ENCODE measurements around the gene ZNF367.

ZNF367 gene

DNA sequence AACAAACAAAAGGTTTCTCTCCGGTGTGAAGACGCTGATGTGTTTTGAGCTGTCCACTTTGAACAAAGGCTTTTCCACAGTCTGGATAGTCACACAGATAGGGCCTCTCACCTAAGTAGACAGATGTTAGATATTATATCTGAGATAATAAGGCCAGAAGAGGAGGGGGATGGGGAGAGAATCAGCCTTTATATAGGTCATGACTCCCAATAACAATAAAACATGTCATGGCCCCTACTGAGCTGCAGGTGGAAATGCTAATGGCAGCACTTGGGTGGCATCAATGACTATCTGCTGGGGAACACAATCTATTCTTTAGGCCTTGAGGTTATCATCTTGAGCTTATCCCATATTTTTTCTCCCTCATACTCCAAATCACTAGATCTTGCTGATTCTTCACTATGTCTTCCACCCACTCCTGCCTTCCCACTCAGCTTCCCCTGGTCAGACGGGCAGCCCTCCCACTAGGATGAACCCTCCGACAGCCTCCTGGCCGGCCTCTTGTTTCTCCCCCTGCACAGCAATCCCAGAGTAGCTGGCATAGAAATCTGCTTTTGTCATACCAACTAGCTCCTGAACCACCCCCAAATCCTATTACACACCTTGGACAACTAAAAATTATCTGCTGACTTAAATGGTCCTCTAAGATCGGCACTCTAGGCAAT, 23.2 kb downstream of the ZNF367 start:
- H3K4me2 ChIP-seq (ENCODE audit: low read length) = no peak overlapping the region
- no peaks in the 10 kb centered on the region for H3K4me1 ChIP-seq (ENCODE audit: control insufficient read depth, insufficient read depth, low read length)
- H3K36me3 ChIP-seq (ENCODE audit: insufficient read depth, low read length) = peaks cover 3% of the 10 kb centered on the region
- H3K9ac ChIP-seq (ENCODE audit: low read depth, low read length) = no peak overlapping the region
- H3K27me3 ChIP-seq (ENCODE audit: control insufficient read depth, insufficient read depth, low read length) = no peaks in the 10 kb centered on the region
- H3K9me3 ChIP-seq (replicated peaks; ENCODE audit: low read length) = no peaks in the 10 kb centered on the region
- H3K4me3 ChIP-seq (ENCODE audit: low read length) = no peak overlapping the region

DNA sequence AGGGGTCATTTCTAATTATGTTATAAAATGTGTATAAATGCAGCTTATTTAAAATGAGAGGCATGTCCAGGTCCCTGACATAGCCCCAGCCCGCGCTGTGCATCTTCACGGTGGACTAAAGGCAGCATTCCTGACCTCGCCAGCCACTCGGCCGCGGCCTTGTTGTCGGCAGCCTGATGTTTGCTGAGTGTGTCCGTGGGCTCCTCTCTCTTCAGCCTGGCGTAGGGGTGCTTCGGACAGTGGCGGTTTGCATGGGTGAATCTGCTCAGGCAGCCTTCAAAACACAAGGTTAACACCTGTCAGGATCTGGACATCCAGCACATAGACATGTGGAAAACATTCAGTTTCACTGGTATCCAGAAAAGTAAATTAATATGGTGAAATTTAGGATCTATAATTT, 25.9 kb downstream of the ZNF367 start:
- peaks cover 3% of the 10 kb centered on the region for H3K36me3 ChIP-seq (ENCODE audit: insufficient read depth, low read length)
- H3K4me2 ChIP-seq (ENCODE audit: low read length) = no peak overlapping the region
- H3K9ac ChIP-seq (ENCODE audit: low read depth, low read length) = no peak overlapping the region
- H3K27me3 ChIP-seq (ENCODE audit: control insufficient read depth, insufficient read depth, low read length) = no peaks in the 10 kb centered on the region
- H3K4me3 ChIP-seq (ENCODE audit: low read length) = no peak overlapping the region
- H3K9me3 ChIP-seq (replicated peaks; ENCODE audit: low read length) = no peaks in the 10 kb centered on the region
- H3K4me1 ChIP-seq (ENCODE audit: control insufficient read depth, insufficient read depth, low read length) = no peaks in the 10 kb centered on the region

GRCh38 chr9:96391021-96391765, 27.0 kb downstream of the ZNF367 start:
- Histone ChIP-seq H3K4me3 (ENCODE audit: low read length) (no peak overlapping the region), H3K4me1 (ENCODE audit: control insufficient read depth, insufficient read depth, low read length) (no peaks in the 10 kb centered on the region), H3K9me3 (replicated peaks; ENCODE audit: low read length) (no peaks in the 10 kb centered on the region), H3K36me3 (ENCODE audit: insufficient read depth, low read length) (peaks cover 3% of the 10 kb centered on the region), H3K27me3 (ENCODE audit: control insufficient read depth, insufficient read depth, low read length) (no peaks in the 10 kb centered on the region), H3K4me2 (ENCODE audit: low read length) (no peak overlapping the region), H3K9ac (ENCODE audit: low read depth, low read length) (no peak overlapping the region)

DNA sequence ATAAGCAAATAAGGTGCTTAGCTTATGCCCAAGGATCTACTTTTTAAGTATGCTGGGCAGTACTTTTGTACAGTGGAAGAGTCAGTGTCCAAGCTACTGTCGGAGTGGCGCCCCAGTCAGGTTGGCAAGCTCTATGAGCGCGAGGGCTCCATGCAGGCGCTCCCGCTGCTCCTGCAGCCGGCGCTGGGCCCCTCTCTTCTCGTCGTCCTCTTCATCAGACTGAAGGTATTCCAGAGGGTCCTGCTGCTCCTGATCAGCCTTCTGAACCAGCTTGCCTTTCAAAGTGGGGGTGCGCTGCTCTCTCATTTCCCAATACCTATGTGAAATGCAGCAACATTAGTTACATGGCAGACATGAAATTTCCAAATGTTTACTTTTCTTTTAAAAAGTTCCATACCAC, 30.0 kb downstream of the ZNF367 start:
- Histone ChIP-seq H3K4me1 (ENCODE audit: control insufficient read depth, insufficient read depth, low read length) (peaks cover 5% of the 10 kb centered on the region), H3K9ac (ENCODE audit: low read depth, low read length) (no peak overlapping the region), H3K4me2 (ENCODE audit: low read length) (no peak overlapping the region), H3K36me3 (ENCODE audit: insufficient read depth, low read length) (peaks cover 3% of the 10 kb centered on the region), H3K27me3 (ENCODE audit: control insufficient read depth, insufficient read depth, low read length) (no peaks in the 10 kb centered on the region), H3K4me3 (ENCODE audit: low read length) (no peak overlapping the region), H3K9me3 (replicated peaks; ENCODE audit: low read length) (no peaks in the 10 kb centered on the region)

- H3K4me3 ChIP-seq (ENCODE audit: low read length) = no peak overlapping the region
- peaks cover 3% of the 10 kb centered on the region for H3K36me3 ChIP-seq (ENCODE audit: insufficient read depth, low read length)
- no peak overlapping the region for H3K9ac ChIP-seq (ENCODE audit: low read depth, low read length)
- H3K4me1 ChIP-seq (ENCODE audit: control insufficient read depth, insufficient read depth, low read length) = peaks cover 11% of the 10 kb centered on the region
- no peaks in the 10 kb centered on the region for H3K9me3 ChIP-seq (replicated peaks; ENCODE audit: low read length)
- no peak overlapping the region for H3K4me2 ChIP-seq (ENCODE audit: low read length)
- H3K27me3 ChIP-seq (ENCODE audit: control insufficient read depth, insufficient read depth, low read length) = no peaks in the 10 kb centered on the region
Measured at GRCh38 chr9:96386157-96386556, 32.0 kb downstream of the ZNF367 start.

- Histone ChIP-seq H3K36me3 (ENCODE audit: insufficient read depth, low read length) (no peaks in the 10 kb centered on the region), H3K27me3 (ENCODE audit: control insufficient read depth, insufficient read depth, low read length) (no peaks in the 10 kb centered on the region), H3K4me1 (ENCODE audit: control insufficient read depth, insufficient read depth, low read length) (peaks cover 11% of the 10 kb centered on the region), H3K4me3 (ENCODE audit: low read length) (peak within 1 kb of the TSS; percentile 71), H3K9ac (ENCODE audit: low read depth, low read length) (peak within 1 kb of the TSS; percentile 87), H3K4me2 (ENCODE audit: low read length) (peak within 1 kb of the TSS; percentile 83), H3K9me3 (replicated peaks; ENCODE audit: low read length) (no peaks in the 10 kb centered on the region)
Measured at GRCh38 chr9:96383165-96383942, 34.8 kb downstream of the ZNF367 start, which contains the start of gene SLC35D2. Gene SLC35D2 (minus strand): TSS chr9:96383711. CDS start chr9:96383634, 77 bp downstream.

- Histone ChIP-seq H3K9me3 (replicated peaks; ENCODE audit: low read length) (no peaks in the 10 kb centered on the region), H3K4me3 (ENCODE audit: low read length) (peak overlapping the region; percentile 71), H3K4me2 (ENCODE audit: low read length) (peak overlapping the region; percentile 83), H3K36me3 (ENCODE audit: insufficient read depth, low read length) (no peaks in the 10 kb centered on the region), H3K4me1 (ENCODE audit: control insufficient read depth, insufficient read depth, low read length) (peaks cover 12% of the 10 kb centered on the region), H3K27me3 (ENCODE audit: control insufficient read depth, insufficient read depth, low read length) (no peaks in the 10 kb centered on the region), H3K9ac (ENCODE audit: low read depth, low read length) (peak overlapping the region; percentile 87)
Measured at GRCh38 chr9:96382839-96383164, 35.4 kb downstream of the ZNF367 start.

DNA sequence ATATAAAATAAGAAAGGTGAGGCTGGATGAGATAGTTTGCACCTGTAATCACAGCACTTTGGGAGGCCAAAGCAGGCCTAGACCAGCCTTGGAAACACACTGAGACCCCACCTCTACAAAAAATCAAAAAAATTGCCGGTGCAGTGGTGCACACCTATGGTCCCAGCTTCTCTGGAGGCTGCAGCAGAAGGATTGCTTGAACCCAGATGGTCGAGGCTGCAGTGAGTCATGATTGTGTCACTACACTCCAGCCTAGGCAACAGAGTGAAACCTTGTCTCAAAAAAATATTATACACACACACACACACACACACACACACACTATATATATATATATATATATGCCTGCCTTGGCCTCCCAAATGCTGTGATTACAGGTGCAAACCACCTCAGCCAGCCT, 36.0 kb downstream of the ZNF367 start:
- Histone ChIP-seq H3K4me2 (ENCODE audit: low read length) (peak overlapping the region; percentile 83), H3K4me3 (ENCODE audit: low read length) (peak overlapping the region; percentile 71), H3K9ac (ENCODE audit: low read depth, low read length) (no peak overlapping the region), H3K36me3 (ENCODE audit: insufficient read depth, low read length) (no peaks in the 10 kb centered on the region), H3K9me3 (replicated peaks; ENCODE audit: low read length) (no peaks in the 10 kb centered on the region), H3K27me3 (ENCODE audit: control insufficient read depth, insufficient read depth, low read length) (no peaks in the 10 kb centered on the region), H3K4me1 (ENCODE audit: control insufficient read depth, insufficient read depth, low read length) (peaks cover 18% of the 10 kb centered on the region)

- Histone ChIP-seq H3K4me3 (ENCODE audit: low read length) (no peak overlapping the region), H3K4me2 (ENCODE audit: low read length) (no peak overlapping the region), H3K36me3 (ENCODE audit: insufficient read depth, low read length) (no peaks in the 10 kb centered on the region), H3K27me3 (ENCODE audit: control insufficient read depth, insufficient read depth, low read length) (no peaks in the 10 kb centered on the region), H3K9me3 (replicated peaks; ENCODE audit: low read length) (no peaks in the 10 kb centered on the region), H3K9ac (ENCODE audit: low read depth, low read length) (no peak overlapping the region), H3K4me1 (ENCODE audit: control insufficient read depth, insufficient read depth, low read length) (peaks cover 22% of the 10 kb centered on the region)
Measured at GRCh38 chr9:96381696-96382095, 36.5 kb downstream of the ZNF367 start.

DNA sequence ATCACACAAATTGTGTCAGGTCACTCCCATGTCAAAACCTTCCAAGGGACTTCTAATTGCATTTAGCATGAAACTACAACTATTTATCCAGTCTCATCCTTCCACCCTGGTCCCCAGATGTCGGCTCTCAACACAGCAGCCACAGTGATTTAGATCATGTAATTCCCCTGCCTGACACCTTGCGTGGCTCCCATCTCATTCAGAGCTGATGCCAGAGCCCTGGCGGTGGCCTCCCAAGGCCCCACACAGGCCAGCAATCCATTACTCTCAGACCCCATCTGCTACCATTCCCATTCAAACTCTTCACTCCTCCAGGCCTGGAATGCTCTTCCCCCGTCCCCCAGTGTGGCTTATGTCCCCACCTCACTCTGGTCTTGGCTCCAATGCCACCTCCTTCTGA, 37.0 kb downstream of the ZNF367 start:
- H3K36me3 ChIP-seq (ENCODE audit: insufficient read depth, low read length) = no peaks in the 10 kb centered on the region
- H3K9ac ChIP-seq (ENCODE audit: low read depth, low read length) = no peak overlapping the region
- no peak overlapping the region for H3K4me3 ChIP-seq (ENCODE audit: low read length)
- no peaks in the 10 kb centered on the region for H3K27me3 ChIP-seq (ENCODE audit: control insufficient read depth, insufficient read depth, low read length)
- H3K4me1 ChIP-seq (ENCODE audit: control insufficient read depth, insufficient read depth, low read length) = peaks cover 22% of the 10 kb centered on the region
- no peak overlapping the region for H3K4me2 ChIP-seq (ENCODE audit: low read length)
- no peaks in the 10 kb centered on the region for H3K9me3 ChIP-seq (replicated peaks; ENCODE audit: low read length)

DNA sequence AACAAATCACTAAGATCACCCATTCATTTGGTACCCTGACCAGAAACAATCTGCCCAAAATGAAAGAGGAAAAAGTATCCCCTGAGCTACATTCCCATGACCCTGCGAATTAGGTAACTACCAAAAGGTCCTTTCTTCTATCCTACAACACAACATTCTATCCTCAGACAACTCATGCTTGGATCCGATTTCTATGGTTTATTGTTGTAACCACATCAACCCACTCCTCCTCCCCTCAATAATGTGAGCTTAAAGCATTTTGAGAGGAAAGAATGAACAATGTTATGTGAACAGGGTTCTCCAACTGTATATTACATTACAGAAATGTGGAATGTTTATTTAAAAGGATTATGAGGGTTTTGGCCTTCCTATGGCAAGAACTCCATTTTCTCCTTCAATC, 38.7 kb downstream of the ZNF367 start:
- no peak overlapping the region for H3K4me3 ChIP-seq (ENCODE audit: low read length)
- no peak overlapping the region for H3K4me2 ChIP-seq (ENCODE audit: low read length)
- H3K9ac ChIP-seq (ENCODE audit: low read depth, low read length) = no peak overlapping the region
- no peaks in the 10 kb centered on the region for H3K27me3 ChIP-seq (ENCODE audit: control insufficient read depth, insufficient read depth, low read length)
- no peaks in the 10 kb centered on the region for H3K9me3 ChIP-seq (replicated peaks; ENCODE audit: low read length)
- no peaks in the 10 kb centered on the region for H3K36me3 ChIP-seq (ENCODE audit: insufficient read depth, low read length)
- peaks cover 22% of the 10 kb centered on the region for H3K4me1 ChIP-seq (ENCODE audit: control insufficient read depth, insufficient read depth, low read length)

Measured in skeletal muscle satellite cell (primary cell).